CD4-positive, alpha-beta memory T cell (primary cell): Measurements from ENCODE around the gene PRLR. TPM values are rescaled to one million over a fixed set of nuclear protein-coding genes. Genes with fewer than 3 reads are reported as not detected.

Source experiments
- CTCF ChIA-PET: fragments of 350-600 bp; sonication (Branson Sonifier 250); formaldehyde crosslinking; loops from one replicate; lab custom pipeline; 2021; ENCODE audit warnings: inconsistent platforms; ENCODE audit not compliant: partially characterized antibody; lab: Charles Lee
- POLR2A ChIA-PET: fragments of 350-600 bp; sonication (Branson Sonifier 250); formaldehyde crosslinking; loops from one replicate; lab custom pipeline; 2021; ENCODE audit not compliant: partially characterized antibody; lab: Charles Lee
- DNase-seq, 5 donors: peaks; one replicate each; pipeline versions ENCODE4 v3.0.0 to v3.0.0-alpha.2; 2020 to 2022; ENCODE audit warnings: mixed read lengths in 1 of 5
- H3K27ac ChIP-seq: one replicate; pipeline ENCODE4 v1.7.0; 2013; ENCODE audit warnings: low read depth, low read length
- H3K27me3 ChIP-seq: 2 replicates; pipeline ENCODE4 v1.7.0; 2013; ENCODE audit warnings: mild to moderate bottlenecking, low read length, moderate library complexity; ENCODE audit not compliant: insufficient read depth
- H3K36me3 ChIP-seq: 2 replicates; pipeline ENCODE4 v1.7.0; 2013; ENCODE audit warnings: mild to moderate bottlenecking, low read length, moderate library complexity; ENCODE audit not compliant: insufficient read depth
- H3K4me1 ChIP-seq: 2 replicates; pipeline ENCODE4 v1.7.0; 2013; ENCODE audit warnings: mild to moderate bottlenecking, low read length, moderate library complexity; ENCODE audit not compliant: insufficient read depth
- H3K4me3 ChIP-seq, 2 donors: one replicate each; pipeline ENCODE4 v1.7.0; 2013; ENCODE audit warnings: low read length in 2 of 2, mild to moderate bottlenecking in 1 of 2
- H3K9me3 ChIP-seq, 2 donors: one replicate each; pipeline ENCODE4 v1.7.0; 2013; ENCODE audit warnings: low read length in 2 of 2, control low read depth in 1 of 2; ENCODE audit not compliant: control insufficient read depth in 1 of 2
- H3K27ac Mint-ChIP-seq, 7 donors: one replicate each; pipeline ENCODE4 v1.8.0; 2020 to 2021; ENCODE audit warnings: mixed read lengths in 7 of 7, mild to moderate bottlenecking in 6 of 7, inconsistent platforms in 3 of 7, moderate library complexity in 3 of 7
- H3K27me3 Mint-ChIP-seq, 2 donors: one replicate each; pipeline ENCODE4 v1.8.0; 2020 to 2021; ENCODE audit warnings: mixed read lengths in 2 of 2
- H3K36me3 Mint-ChIP-seq, 2 donors: one replicate each; pipeline ENCODE4 v1.8.0; 2020 to 2021; ENCODE audit warnings: mixed read lengths in 2 of 2, inconsistent platforms in 1 of 2, mild to moderate bottlenecking in 1 of 2
- H3K4me1 Mint-ChIP-seq, 4 donors: one replicate each; pipeline ENCODE4 v1.8.0; 2020 to 2021; ENCODE audit warnings: mixed read lengths in 4 of 4, mild to moderate bottlenecking in 1 of 4
- H3K4me3 Mint-ChIP-seq, 8 donors: one replicate each; pipeline ENCODE4 v1.8.0; 2020 to 2021; ENCODE audit warnings: mixed read lengths in 8 of 8, mild to moderate bottlenecking in 7 of 8, moderate library complexity in 6 of 8, inconsistent platforms in 3 of 8
- H3K9me3 Mint-ChIP-seq, 8 donors: one replicate each; pipeline ENCODE4 v1.8.0; 2020 to 2021; ENCODE audit warnings: mixed read lengths in 8 of 8, mild to moderate bottlenecking in 5 of 8, inconsistent platforms in 3 of 8, moderate library complexity in 1 of 8
- intact Hi-C: fragments of 100-400 bp; cut with micrococcal nuclease; formaldehyde crosslinking; loops from one replicate; pipeline ENCODE4 v1.15.1; 2023
- polyA plus RNA-seq, 2 donors: library from polyadenylated mRNA; unstranded; fragments of 300-500 nt; fragmentation: Illumina TruSeq; gene quantifications; one replicate each; pipeline ENCODE4 v1.2.3, GENCODE V29; 2021
- total RNA-seq, 2 experiments: library from RNA; stranded (reverse); gene quantifications; one replicate each; pipeline ENCODE4 v1.2.3, GENCODE V29; 2021

Gene PRLR
- total and polyA plus RNA-seq, 4 experiments from 2014 or later = not detected

- Mint-ChIP-seq H3K4me3 (no peak overlapping the region), H3K27ac (no peak overlapping the region), H3K36me3 (no peaks in the 10 kb centered on the region), H3K27me3 (peaks cover 12 to 16% of the 10 kb centered on the region in 2 donors), H3K4me1 (no peaks in the 10 kb centered on the region), H3K9me3 (peaks cover 0 to 2% (median 0%) of the 10 kb centered on the region in 8 donors)
- Histone ChIP-seq H3K4me1 (no peaks in the 10 kb centered on the region), H3K4me3 (no peak overlapping the region), H3K36me3 (no peaks in the 10 kb centered on the region), H3K27me3 (no peaks in the 10 kb centered on the region), H3K9me3 (no peaks in the 10 kb centered on the region), H3K27ac (no peak overlapping the region)
- DNase-seq = no peak
- ChIA-PET CTCF (no interaction called here), POLR2A (no interaction called here)
- intact Hi-C loops = no loop called here
Observed at GRCh38 chr5:35030426-35031100, 199.7 kb downstream of the PRLR start.

DNA sequence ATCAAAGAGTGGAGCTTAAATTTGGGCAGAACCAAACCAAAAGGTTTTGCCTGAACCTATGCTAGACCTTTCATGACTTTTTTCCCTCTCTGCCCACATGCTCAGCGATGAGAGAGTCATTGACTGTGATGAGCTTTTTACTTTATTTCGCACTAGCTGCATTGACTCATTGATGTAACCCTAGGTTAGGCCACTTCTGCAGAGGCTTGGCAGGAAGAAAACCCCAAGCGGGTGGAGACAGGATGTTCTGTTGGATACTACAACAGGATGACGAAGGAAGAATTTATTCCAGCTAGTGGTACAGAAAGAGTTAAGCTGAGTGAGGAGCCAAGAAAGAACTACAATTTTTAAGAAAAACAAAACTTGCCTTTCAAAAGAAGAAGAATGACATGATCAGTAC lies 201.0 kb downstream of the PRLR start:
- no peak overlapping the region for H3K27ac ChIP-seq
- intact Hi-C loops = no loop called here
- H3K4me3 Mint-ChIP-seq = no peak overlapping the region
- H3K27me3 ChIP-seq = no peaks in the 10 kb centered on the region
- H3K27ac Mint-ChIP-seq = no peak overlapping the region
- no peaks in the 10 kb centered on the region for H3K36me3 ChIP-seq
- DNase-seq = no peak
- no peaks in the 10 kb centered on the region for H3K9me3 ChIP-seq
- H3K4me1 ChIP-seq = no peaks in the 10 kb centered on the region
- CTCF ChIA-PET = no interaction called here
- no peaks in the 10 kb centered on the region for H3K4me1 Mint-ChIP-seq
- H3K27me3 Mint-ChIP-seq = peaks cover 12% of the 10 kb centered on the region in 2 donors
- no peak overlapping the region for H3K4me3 ChIP-seq
- peaks cover 0 to 2% (median 0%) of the 10 kb centered on the region in 8 donors for H3K9me3 Mint-ChIP-seq
- H3K36me3 Mint-ChIP-seq = no peaks in the 10 kb centered on the region
- POLR2A ChIA-PET = no interaction called here

DNA sequence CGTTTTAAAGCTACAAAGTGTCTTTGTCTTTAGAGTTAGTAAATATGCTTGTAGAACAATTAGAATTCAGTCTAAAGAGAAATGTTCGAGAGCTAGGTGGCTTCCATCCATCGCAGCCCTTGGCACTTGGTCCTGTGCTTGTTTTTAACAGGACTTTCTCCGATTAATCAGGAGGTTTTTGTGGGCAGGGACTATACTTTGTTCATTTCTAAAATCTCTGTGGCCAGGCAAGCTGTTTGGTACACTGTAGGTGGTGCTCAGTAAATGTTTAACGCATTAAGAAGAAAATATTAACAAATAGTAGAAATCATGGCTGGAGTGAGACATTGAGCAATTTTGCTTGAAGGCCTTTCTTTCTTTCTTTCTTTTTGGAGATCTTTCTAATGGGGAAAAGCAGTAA lies 203.3 kb downstream of the PRLR start:
- Mint-ChIP-seq H3K4me3 (no peak overlapping the region), H3K27me3 (peaks cover 8% of the 10 kb centered on the region in 2 donors), H3K36me3 (no peaks in the 10 kb centered on the region), H3K9me3 (peaks cover 0 to 2% (median 0%) of the 10 kb centered on the region in 8 donors), H3K4me1 (no peaks in the 10 kb centered on the region), H3K27ac (no peak overlapping the region)
- H3K27me3 ChIP-seq = no peaks in the 10 kb centered on the region
- no peak for DNase-seq
- no peaks in the 10 kb centered on the region for H3K4me1 ChIP-seq
- ChIA-PET POLR2A (no interaction called here), CTCF (interaction anchor here (1.9 kb wide), 1 partner anchor 24 kb away, joined by 4 read pairs; no protein-coding TSS in a partner anchor)
- H3K36me3 ChIP-seq = no peaks in the 10 kb centered on the region
- no peaks in the 10 kb centered on the region for H3K9me3 ChIP-seq
- H3K4me3 ChIP-seq = no peak overlapping the region
- no peak overlapping the region for H3K27ac ChIP-seq
- intact Hi-C loops = no loop called here

DNA sequence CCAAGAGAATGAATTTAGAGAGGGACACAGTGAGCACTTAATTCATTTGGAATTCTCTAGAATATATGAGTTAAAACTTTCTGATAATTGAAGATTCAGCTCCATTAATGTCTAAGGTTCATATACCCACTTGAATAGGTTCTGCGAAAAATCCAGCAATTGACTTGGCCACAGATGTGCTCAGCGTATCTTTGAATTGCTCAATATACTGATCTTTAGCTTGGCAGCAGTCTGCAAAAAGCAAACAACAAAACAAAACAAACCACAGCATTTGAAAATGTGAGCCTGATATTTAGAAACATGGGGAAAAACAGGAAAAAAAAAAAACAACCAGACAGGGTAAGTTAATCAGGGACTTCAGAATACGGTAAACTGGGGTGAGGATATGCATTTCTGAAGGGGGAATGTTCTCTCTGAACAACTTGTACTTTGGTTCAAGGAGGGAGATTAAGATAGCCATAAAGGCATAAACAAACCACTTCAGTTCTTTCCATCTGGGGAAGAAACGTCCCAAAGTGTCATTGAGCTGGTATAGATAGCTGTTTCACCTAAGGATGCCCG lies 203.9 kb downstream of the PRLR start:
- Mint-ChIP-seq H3K27me3 (peaks cover 7 to 8% of the 10 kb centered on the region in 2 donors), H3K36me3 (no peaks in the 10 kb centered on the region), H3K4me3 (no peak overlapping the region), H3K27ac (no peak overlapping the region), H3K9me3 (peaks cover 0 to 4% (median 0%) of the 10 kb centered on the region in 8 donors), H3K4me1 (no peaks in the 10 kb centered on the region)
- Histone ChIP-seq H3K9me3 (no peaks in the 10 kb centered on the region), H3K36me3 (no peaks in the 10 kb centered on the region), H3K4me3 (no peak overlapping the region), H3K4me1 (no peaks in the 10 kb centered on the region), H3K27me3 (no peaks in the 10 kb centered on the region), H3K27ac (no peak overlapping the region)
- intact Hi-C loops = no loop called here
- POLR2A ChIA-PET = no interaction called here
- CTCF ChIA-PET = no interaction called here
- no peak for DNase-seq

DNA sequence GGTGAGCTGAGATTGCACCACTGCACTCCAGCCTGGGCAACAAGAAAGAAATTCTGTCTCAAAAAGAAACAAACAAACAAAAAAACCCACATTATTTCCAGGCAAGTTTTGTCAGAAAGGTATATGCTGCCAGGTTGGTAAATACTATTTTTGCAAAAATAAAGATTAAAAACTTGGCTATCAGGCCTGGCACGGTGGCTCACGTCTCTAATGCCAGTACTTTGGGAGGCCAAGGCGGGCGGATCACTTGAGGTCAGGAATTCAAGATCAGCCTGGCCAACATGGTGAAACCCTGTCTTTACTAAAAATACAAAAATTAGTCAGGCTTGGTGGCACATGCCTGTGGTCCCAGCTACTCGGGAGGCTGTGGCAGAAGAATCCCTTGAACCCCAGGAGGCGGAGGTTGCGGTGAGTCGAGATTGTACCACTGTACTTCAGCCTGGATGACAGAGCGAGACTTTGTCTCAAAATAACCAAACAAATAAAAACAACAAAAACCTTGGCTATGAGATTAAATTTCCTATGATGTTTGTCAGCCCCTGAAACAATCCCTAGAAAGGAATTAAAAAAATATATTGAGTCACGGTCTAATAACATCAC lies 205.3 kb downstream of the PRLR start:
- Mint-ChIP-seq H3K4me1 (no peaks in the 10 kb centered on the region), H3K9me3 (peaks cover 0 to 2% (median 0%) of the 10 kb centered on the region in 8 donors), H3K4me3 (no peak overlapping the region), H3K27me3 (peaks cover 7 to 8% of the 10 kb centered on the region in 2 donors), H3K36me3 (no peaks in the 10 kb centered on the region), H3K27ac (no peak overlapping the region)
- no peak overlapping the region for H3K4me3 ChIP-seq
- H3K27me3 ChIP-seq = no peaks in the 10 kb centered on the region
- H3K27ac ChIP-seq = no peak overlapping the region
- DNase-seq = no peak
- no peaks in the 10 kb centered on the region for H3K4me1 ChIP-seq
- CTCF ChIA-PET = no interaction called here
- H3K9me3 ChIP-seq = no peaks in the 10 kb centered on the region
- POLR2A ChIA-PET = no interaction called here
- intact Hi-C loops = no loop called here
- H3K36me3 ChIP-seq = no peaks in the 10 kb centered on the region

DNA sequence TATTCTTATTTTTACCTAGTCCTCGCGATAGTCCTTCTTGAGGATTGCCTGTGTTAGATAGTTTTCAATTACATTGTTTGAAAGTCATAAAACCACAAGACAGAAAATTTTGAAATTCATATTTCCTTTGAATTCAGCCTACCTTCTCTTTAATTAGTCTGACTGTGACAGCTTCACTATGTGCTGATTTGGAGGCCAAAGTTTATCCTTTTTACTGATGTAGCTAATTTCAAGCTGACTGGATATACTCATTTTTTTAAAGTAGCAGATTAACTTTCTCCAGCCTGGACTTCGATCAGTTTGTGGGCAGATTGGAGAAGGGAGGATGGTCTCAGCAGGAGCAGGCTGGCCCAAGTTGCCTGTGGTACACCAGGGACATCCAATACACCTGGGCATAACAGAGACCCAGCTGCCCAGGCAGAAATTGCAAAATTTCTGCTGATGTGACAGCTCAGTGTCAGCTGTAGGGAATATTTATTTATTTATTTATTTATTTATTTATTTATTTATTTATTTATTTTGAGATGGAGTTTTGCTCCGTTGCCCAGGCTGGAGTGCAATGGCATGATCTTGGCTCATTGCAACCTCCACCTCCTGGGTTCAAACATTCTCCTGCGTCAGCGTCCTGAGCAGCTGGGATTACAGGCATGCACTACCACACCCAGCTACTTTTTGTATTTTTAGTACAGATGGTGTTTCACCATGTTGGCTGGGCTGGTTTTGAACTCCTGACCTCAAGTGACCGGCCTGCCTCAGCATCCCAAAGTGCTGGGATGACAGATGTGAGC lies 206.7 kb downstream of the PRLR start:
- CTCF ChIA-PET = no interaction called here
- Histone ChIP-seq H3K27ac (no peak overlapping the region), H3K4me3 (no peak overlapping the region), H3K36me3 (no peaks in the 10 kb centered on the region), H3K9me3 (no peaks in the 10 kb centered on the region), H3K4me1 (no peaks in the 10 kb centered on the region), H3K27me3 (no peaks in the 10 kb centered on the region)
- no peaks in the 10 kb centered on the region for H3K36me3 Mint-ChIP-seq
- H3K9me3 Mint-ChIP-seq = peaks cover 0 to 2% (median 0%) of the 10 kb centered on the region in 8 donors
- intact Hi-C loops = no loop called here
- H3K27me3 Mint-ChIP-seq = no peaks in the 10 kb centered on the region
- no peak overlapping the region for H3K4me3 Mint-ChIP-seq
- no peaks in the 10 kb centered on the region for H3K4me1 Mint-ChIP-seq
- no peak for DNase-seq
- POLR2A ChIA-PET = no interaction called here
- H3K27ac Mint-ChIP-seq = no peak overlapping the region
